Vagina (tissue), 2 donors: ENCODE results near the gene FBXL14.

ENCODE experiments used
- POLR2AphosphoS5 ChIP-seq, 2 donors: sonication (generic); formaldehyde crosslinking; IDR thresholded peaks; one replicate each; pipeline ENCODE4 v1.9.0; 2017; ENCODE audit warnings: antibody characterized with exemption in 2 of 2, mild to moderate bottlenecking in 2 of 2, low read depth in 1 of 2; ENCODE audit not compliant: insufficient read depth in 1 of 2
- TF ChIP-seq, protein P1 (sequence below), 3 experiments: fragments of 450-650 bp in 2 of 3; fragments of 200-600 bp in 1 of 3; sonication (generic) in 1 of 3; IDR thresholded peaks; one replicate each; pipeline ENCODE4 v1.5.1; 2017 to 2019; ENCODE audit warnings: antibody characterized with exemption in 3 of 3, mild to moderate bottlenecking in 2 of 3, moderate library complexity in 2 of 3

DNA sequence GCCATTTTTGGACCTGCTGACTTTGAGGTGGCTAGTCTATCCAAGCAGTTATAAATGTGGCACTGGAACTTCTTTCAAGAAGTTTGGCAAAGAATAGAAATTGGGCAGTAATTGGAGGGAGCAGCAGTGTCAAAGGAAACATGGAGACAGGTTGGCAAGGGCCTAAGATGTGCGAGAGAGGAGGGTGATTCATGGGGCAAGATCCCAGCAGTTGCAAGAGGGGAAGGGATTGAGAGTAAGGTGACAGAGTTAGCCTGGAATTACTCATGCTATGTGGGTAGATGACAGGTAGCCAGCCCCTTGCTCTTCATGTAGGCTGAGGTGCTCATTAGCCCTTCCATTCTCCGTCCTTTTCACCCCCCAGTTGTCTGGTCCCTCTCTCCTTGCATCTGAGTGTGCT lies 42.2 kb downstream of the FBXL14 start:
- TF ChIP-seq, protein P1, sequence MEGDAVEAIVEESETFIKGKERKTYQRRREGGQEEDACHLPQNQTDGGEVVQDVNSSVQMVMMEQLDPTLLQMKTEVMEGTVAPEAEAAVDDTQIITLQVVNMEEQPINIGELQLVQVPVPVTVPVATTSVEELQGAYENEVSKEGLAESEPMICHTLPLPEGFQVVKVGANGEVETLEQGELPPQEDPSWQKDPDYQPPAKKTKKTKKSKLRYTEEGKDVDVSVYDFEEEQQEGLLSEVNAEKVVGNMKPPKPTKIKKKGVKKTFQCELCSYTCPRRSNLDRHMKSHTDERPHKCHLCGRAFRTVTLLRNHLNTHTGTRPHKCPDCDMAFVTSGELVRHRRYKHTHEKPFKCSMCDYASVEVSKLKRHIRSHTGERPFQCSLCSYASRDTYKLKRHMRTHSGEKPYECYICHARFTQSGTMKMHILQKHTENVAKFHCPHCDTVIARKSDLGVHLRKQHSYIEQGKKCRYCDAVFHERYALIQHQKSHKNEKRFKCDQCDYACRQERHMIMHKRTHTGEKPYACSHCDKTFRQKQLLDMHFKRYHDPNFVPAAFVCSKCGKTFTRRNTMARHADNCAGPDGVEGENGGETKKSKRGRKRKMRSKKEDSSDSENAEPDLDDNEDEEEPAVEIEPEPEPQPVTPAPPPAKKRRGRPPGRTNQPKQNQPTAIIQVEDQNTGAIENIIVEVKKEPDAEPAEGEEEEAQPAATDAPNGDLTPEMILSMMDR (IDR thresholded peaks at IDR 0.05), result no peak
- TF ChIP-seq POLR2AphosphoS5 (IDR thresholded peaks at IDR 0.05; ENCODE audit: insufficient read depth in 1 of 2, low read depth in 1 of 2), result no peak
